BE2C (cell line): ENCODE results near the gene CACNA2D3.
A peak's percentile ranks its signal among the peaks of the same experiment; 100 is the strongest.

ENCODE experiments used
- DNase-seq: peaks from one replicate; pipeline ENCODE4 v3.0.0-alpha.2; 2020
- H3K27me3 ChIP-seq: fragments of 250-450 bp; sonication (Bioruptor Pico); 2 replicates; pipeline ENCODE4 v1.5.1; 2020; ENCODE audit warnings: mild to moderate bottlenecking
- H3K36me3 ChIP-seq: fragments of 250-450 bp; sonication (Bioruptor Pico); 2 replicates; pipeline ENCODE4 v1.5.1; 2020; ENCODE audit warnings: mild to moderate bottlenecking
- H3K4me1 ChIP-seq: fragments of 250-450 bp; sonication (Bioruptor Pico); 2 replicates; pipeline ENCODE4 v1.5.1; 2020
- H3K4me3 ChIP-seq: 2 replicates; pipeline ENCODE4 v1.5.1; 2011; ENCODE audit warnings: low read depth, low read length
- H3K9me3 ChIP-seq: fragments of 250-450 bp; sonication (Bioruptor Pico); 2 replicates; pipeline ENCODE4 v1.5.1; 2020
- TF ChIP-seq, protein P1 (sequence below): IDR thresholded peaks from 2 replicates; pipeline ENCODE4 v1.5.1; 2012; ENCODE audit warnings: mild to moderate bottlenecking, low read depth, low read length

CACNA2D3 gene

GRCh38 chr3:54582424-54582823 lies 460.1 kb downstream of the CACNA2D3 start:
- TF ChIP-seq, protein P1, sequence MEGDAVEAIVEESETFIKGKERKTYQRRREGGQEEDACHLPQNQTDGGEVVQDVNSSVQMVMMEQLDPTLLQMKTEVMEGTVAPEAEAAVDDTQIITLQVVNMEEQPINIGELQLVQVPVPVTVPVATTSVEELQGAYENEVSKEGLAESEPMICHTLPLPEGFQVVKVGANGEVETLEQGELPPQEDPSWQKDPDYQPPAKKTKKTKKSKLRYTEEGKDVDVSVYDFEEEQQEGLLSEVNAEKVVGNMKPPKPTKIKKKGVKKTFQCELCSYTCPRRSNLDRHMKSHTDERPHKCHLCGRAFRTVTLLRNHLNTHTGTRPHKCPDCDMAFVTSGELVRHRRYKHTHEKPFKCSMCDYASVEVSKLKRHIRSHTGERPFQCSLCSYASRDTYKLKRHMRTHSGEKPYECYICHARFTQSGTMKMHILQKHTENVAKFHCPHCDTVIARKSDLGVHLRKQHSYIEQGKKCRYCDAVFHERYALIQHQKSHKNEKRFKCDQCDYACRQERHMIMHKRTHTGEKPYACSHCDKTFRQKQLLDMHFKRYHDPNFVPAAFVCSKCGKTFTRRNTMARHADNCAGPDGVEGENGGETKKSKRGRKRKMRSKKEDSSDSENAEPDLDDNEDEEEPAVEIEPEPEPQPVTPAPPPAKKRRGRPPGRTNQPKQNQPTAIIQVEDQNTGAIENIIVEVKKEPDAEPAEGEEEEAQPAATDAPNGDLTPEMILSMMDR: no peak
- Histone ChIP-seq H3K4me1 (no peaks in the 10 kb centered on the region), H3K4me3 (no peak overlapping the region), H3K36me3 (no peaks in the 10 kb centered on the region), H3K9me3 (no peaks in the 10 kb centered on the region), H3K27me3 (no peaks in the 10 kb centered on the region)
- DNase-seq: no peak

DNA sequence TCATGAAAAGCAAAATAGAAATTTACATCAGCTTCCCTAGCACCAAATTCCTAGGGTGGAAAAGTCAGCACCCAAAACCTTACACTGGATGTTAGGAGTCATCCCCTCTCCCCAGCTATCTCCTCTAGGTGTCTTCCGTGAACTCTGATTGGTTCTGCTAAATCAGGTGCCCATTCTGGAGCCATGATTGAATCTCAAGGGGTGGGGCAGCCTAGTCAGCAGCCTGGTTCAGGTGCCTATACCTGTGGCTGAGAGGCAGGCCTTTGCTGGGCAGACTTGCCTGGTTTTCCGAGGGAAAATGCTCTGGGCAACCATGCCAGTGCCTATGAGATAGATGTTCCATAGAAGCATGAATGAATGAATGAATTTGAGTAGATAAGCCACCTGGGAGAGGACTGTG lies 468.8 kb downstream of the CACNA2D3 start:
- Histone ChIP-seq H3K27me3 (no peaks in the 10 kb centered on the region), H3K4me1 (no peaks in the 10 kb centered on the region), H3K4me3 (no peak overlapping the region), H3K9me3 (no peaks in the 10 kb centered on the region), H3K36me3 (no peaks in the 10 kb centered on the region)
- no peak for DNase-seq
- TF ChIP-seq, protein P1: no peak

- H3K27me3 ChIP-seq: no peaks in the 10 kb centered on the region
- H3K4me1 ChIP-seq: no peaks in the 10 kb centered on the region
- no peak overlapping the region for H3K4me3 ChIP-seq
- H3K36me3 ChIP-seq: no peaks in the 10 kb centered on the region
- TF ChIP-seq, protein P1: no peak
- no peak for DNase-seq
- H3K9me3 ChIP-seq: no peaks in the 10 kb centered on the region
Observed at GRCh38 chr3:54593653-54594052, 471.3 kb downstream of the CACNA2D3 start.

DNA sequence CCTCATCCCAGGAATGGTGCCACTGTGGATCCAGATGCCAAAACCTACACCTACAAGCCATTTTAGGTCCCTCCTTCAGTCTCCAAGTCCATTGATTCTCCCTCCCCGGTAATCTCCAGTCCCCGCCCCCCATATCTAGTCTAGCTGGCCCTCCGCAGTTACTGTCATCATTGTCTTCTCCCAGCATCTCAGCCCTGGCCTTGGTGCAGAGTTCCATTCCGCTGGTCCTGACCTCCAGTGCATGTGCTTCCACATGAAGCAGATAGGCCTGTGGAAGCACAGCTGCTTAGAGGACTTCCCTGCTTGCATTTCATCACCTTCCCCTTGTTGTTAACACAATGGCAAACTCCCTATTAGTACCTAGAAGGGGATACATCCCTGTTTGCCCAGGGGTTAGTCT lies 473.7 kb downstream of the CACNA2D3 start:
- Histone ChIP-seq H3K4me1 (no peaks in the 10 kb centered on the region), H3K4me3 (no peak overlapping the region), H3K36me3 (no peaks in the 10 kb centered on the region), H3K9me3 (no peaks in the 10 kb centered on the region), H3K27me3 (no peaks in the 10 kb centered on the region)
- no peak for DNase-seq
- TF ChIP-seq, protein P1: no peak

- TF ChIP-seq, protein P1: no peak
- peak; percentile 48 for DNase-seq
- H3K9me3 ChIP-seq: no peaks in the 10 kb centered on the region
- H3K36me3 ChIP-seq: no peaks in the 10 kb centered on the region
- no peaks in the 10 kb centered on the region for H3K27me3 ChIP-seq
- no peaks in the 10 kb centered on the region for H3K4me1 ChIP-seq
- no peak overlapping the region for H3K4me3 ChIP-seq
Observed at GRCh38 chr3:54599716-54600115, 477.4 kb downstream of the CACNA2D3 start.

GRCh38 chr3:54600441-54601204 lies 478.3 kb downstream of the CACNA2D3 start:
- Histone ChIP-seq H3K9me3 (no peaks in the 10 kb centered on the region), H3K4me1 (no peaks in the 10 kb centered on the region), H3K36me3 (no peaks in the 10 kb centered on the region), H3K27me3 (no peaks in the 10 kb centered on the region), H3K4me3 (no peak overlapping the region)
- TF ChIP-seq, protein P1: no peak
- DNase-seq: no peak
